Stimulated activated CD8-positive, alpha-beta memory T cell treated with anti-CD3 and anti-CD28 coated beads, Interleukin-2, amount 100 ng/mL, for 1 hour (primary cell): Measurements from ENCODE around the gene KLHL12.
A peak's percentile ranks its signal among the peaks of the same experiment; 100 is the strongest.

ENCODE experiments used
- DNase-seq, 2 donors: peaks; one replicate each; pipeline ENCODE4 v3.0.0-alpha.2; 2020; ENCODE audit warnings: low read depth in 2 of 2

Gene KLHL12

DNA sequence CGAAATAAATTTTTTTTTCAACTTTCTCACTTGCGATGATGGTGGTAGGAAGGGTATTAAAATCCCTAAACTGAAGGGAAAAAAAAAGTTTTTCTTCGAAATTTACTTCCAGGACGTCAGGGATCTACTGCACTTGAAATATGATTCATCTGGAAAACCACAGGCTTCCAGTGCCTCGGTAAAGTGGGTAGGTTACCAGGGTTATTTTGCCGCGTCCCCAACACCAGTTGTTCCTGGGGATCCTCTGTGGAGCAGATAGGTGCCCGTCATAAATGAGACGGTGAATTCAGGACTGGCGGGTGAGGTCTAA is 38.9 kb downstream of the KLHL12 start:
- DNase-seq, result no peak

DNA sequence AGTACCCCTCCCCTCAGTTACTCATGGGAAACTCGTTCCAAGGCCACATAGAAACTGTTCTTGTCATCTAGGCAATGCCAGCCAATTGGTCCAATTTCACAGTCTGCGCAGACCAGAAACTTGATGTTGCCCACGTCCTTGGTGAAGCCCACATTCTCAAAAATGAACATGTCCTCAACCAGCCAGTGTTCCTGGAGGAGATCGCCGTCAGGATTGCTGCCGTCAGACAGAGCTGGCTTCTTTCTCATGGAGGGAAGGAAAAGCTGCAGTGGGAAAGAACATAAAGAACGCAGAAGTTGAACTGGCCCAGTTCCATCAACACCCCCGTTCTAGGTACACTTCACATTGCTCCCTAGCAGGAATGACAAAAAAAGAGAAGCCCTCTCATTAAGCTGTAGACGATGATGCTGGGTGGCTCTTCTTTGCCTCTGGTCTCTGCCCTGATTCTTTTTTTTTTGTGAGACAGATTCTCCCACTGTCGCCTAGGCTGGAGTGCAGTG is 46.0 kb downstream of the KLHL12 start:
- DNase-seq, result no peak

DNA sequence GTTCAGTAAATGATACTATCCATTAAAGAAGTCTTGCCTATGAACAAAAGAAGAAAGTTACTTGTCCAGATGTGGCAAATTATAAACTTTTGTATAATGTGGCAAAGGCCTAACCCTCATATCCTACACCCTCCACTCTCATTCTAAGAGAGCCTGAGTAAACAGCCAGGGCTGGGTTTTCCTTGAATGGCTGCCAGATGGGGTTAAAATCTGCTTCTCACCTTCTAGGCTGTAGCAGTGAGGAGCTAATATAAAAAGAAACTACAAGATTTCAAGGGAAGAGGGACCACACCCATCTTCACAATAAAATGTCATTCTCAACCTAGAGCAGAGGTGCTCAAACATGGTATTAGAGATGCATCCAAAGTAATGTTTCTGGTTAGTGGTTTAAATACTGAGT is 47.0 kb downstream of the KLHL12 start:
- no peak for DNase-seq

DNA sequence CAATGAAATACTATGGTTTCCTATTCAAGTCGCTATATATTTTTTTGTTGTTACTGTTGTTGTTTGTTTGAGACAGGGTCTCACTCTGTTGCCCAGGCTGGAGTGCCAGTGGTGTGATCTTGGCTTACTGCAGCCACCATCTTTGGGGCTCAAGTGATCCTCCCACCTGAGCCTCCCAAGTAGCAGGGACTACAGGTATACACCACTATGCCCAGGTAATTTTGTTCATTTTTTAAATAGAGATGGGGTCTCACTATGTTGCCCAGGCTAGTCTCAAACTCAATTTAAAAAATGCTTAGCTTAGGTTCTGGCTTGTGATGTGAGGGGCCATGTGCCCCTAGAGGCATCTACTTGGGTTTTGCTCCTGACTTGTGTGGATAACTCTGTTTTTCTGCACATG is 47.9 kb downstream of the KLHL12 start:
- no peak for DNase-seq

DNA sequence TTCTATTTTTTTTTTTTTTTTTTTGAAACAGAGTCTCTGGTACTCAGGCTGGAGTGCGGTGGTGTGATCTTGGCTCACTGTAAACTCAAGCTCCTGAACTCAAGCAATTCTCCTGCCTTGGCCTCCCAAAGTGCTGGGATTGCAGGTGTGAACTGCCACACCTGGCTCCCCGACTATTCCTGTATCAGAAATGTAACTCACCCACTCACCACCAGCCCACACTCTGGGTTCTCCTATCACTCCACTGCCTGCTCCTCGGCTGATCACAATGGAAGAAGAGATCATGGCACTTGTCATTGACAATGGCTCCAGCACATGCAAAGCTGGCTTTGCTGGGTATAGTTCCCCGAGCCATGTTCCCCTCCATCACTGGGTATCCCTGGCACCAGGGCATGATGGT is 54.0 kb downstream of the KLHL12 start:
- no peak for DNase-seq

DNA sequence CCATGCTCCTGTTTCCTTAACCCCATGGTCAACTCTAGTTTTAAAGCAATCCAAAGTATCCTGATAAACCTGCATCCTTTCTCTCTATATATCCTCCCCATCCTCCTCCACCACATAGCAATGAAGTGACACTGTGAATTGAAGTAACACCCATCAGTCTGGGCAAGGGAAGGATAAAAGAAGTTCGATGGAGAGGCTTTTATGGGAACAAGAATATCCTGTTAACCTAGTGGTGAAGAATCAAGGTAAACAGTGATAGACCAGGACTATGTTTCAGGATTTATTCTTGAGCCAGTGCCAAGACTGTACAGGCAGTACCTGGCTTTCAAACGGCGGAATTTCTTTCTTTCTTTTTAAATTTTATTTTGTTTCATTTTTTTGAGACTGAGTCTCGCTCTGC is 55.7 kb downstream of the KLHL12 start:
- no peak for DNase-seq

DNA sequence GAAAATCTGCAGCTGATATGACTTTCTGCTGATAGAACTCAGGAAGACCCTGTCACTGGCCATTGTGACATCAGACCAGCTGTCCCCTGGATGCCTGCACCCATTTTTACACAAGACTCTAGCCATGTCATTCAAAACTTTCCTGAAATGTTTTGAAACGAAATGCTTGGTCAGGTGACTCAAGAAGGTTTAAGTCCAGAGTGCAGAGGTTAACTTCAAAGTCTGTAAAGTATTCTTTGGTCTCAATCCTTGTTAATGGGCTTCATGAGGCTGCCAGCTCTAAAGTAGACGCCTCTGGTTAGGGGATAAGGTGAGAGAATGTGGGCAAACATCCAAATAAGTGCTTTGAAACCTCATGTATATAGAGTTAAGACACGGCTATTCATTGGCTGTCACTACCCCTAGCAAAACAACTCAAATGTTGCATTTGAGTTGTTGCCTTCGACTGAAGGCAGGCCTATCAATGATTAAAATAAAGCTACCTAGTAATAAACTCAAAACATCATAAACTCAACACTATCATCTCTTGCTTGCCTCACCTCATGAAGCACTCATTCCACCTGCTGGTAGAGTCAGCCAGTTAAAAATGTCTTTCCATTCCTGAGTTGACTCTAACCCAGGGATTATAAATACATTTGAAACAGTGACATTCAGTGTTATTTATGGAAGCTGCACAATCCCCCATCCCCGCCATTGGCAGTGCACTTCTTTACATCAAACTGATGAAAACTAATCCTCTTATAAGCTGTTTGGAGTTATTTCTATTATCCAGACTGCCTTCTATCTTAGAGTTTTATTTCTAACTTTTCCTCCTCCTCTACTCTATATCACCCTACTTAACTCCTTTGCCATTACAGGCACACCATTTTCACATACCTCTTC is 64.1 kb downstream of the KLHL12 start:
- DNase-seq, result no peak

DNA sequence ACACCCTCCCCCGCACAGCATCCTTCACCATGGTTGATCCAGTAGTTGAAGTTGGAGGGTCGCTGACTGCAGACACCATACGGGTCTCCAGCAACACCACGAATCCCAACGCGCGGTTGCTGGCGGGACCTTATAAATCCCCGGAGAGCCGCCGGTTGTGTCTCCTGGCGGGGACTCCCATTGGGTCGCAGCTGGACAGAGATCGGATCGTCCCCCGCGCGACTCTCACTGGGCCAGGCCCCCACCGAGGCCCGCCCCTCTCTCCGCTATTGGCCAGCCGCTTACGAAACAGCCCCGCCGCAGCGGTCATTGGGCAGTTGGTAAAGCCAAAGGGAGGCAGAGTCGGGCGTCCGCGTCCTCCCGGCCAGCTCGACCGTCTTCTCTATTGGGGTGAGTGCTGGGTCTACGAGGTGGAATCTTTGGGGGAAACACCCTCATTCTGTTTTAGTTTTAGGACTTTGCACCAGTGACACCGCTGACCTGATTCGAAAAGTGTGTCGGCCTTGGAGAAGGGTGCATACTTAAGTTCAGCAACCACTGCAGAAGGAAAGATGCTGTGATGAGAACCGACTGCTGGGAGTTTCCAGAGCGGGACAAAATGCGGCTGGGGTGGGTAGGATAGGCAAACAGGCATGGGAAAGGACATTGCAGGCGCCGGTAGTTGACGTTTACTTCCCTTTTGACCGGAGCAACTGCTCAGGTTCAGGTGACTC is 65.5 kb downstream of the KLHL12 start:
- peak in 1 of 2 donors; percentile 10 for DNase-seq

DNA sequence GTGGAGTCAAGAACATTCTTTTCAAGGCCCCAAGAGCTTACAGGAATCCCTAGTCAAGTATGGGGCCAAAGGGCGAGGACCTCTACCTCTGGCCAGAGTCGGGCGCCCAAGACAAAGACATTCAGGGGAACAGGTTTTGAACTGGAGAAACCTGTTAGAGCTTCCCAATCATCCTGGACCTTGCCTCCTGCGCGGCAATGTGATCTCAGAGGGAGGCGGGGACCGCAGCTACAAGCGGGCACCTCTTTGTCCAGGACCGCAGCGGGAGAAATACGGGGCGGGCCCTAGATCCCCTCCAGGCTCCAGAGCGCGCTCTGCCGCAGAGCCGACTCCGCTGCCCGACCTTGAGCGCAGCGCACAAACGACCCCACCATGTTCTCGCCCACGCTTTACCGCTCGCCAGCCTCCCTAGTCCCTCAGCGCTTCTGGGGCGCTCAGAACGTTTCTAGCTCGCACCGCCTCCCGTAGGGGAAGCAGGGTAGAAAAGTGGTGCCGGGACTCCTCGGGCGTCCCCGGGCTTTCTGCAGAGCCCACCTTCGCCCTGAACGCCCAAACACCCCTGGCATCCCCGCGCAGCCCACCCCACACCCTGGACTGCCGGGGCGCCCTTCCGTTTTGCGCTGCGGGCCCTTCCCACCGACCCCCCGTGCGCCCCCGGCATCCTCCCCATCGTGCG is 66.2 kb downstream of the KLHL12 start:
- no peak for DNase-seq

DNA sequence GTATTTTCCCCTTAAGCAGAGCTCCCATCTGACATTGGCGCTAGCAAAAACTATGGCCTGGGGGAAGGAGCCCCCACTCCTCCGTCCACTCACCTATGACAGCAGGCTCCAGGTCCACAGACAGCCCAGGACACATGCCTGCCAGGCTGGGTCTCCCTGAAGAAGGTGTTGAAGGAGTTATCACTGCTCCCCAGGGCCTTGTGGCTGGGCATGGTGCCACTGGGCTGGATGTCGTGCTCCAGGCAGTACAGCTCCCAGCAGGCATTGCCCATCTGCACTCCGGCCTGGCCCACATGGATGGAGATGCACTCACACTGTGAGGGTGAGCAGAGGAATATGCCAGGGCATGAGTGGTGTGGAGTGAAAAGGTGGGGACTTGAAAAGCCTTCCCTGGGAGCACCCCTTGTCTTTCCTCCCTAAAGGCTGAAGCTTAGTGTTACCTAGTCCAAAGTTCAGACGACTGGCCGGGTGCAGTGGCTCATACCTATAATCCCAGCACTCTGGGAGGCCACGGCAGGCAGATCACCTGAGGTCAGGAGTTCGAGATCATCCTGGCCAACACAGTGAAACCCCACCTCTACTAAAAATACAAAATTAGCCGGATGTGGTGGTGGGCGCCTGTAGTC is 68.1 kb downstream of the KLHL12 start:
- DNase-seq, result no peak

DNA sequence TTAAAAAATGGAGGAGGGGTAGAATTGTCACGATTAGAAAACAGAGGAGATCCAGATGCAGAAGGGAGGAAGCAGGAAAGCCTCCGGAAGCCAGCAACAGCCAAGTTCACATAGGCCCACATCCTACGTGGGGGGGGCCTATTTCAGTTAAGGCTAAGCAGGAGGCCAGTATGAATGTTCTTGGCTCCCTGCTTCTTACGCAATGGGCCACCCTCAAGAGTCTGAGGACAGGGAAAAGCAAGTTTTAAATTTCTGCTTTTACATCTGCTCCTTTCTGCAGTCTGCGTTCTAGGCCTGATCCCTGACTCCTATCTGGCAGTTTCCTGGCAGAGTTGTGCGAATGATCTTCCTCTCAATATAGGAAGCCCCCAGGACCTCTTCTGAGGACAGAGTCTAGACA is 68.7 kb downstream of the KLHL12 start:
- no peak for DNase-seq

DNA sequence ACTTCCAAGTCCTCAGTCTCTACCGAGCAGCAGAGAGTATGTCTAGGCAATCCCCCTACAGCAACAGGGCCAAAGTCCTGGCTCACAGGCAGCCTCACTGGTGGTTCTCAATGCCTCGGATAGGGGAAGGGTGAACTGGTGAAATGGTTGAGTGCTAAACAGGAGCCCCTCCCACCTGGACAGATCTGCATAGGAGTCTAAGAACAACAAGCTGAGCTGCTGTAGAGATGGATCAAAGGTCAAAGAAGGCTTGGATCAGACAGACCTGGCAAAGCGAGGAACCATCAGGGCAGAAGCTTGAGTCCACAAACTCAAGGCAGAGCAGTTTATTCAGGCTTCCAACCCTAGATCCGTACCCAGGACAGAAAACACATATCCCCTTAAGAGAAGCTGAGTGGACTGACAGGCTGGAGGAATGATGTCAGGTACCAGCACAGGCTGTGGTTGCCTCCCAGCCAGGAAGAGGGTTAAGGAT is 69.9 kb downstream of the KLHL12 start:
- DNase-seq, result no peak

DNA sequence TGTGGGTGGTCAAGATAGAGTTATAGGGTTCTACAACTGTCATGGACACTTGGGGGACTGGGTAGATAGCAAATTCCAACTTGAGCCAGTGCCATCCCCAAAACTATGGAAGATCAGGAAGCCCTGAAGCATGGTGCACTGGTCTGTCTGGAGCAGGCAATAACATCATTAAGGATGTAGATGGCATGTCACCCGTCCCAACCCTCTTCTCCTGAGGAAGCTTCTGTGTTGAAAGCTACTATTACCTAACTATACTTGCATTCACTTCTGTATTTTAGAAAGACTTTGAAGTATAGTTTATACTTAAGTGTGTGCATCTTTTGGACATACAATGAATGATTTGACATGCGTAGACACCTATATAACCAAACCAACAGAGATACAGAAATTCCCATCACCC is 71.0 kb downstream of the KLHL12 start:
- no peak for DNase-seq

DNA sequence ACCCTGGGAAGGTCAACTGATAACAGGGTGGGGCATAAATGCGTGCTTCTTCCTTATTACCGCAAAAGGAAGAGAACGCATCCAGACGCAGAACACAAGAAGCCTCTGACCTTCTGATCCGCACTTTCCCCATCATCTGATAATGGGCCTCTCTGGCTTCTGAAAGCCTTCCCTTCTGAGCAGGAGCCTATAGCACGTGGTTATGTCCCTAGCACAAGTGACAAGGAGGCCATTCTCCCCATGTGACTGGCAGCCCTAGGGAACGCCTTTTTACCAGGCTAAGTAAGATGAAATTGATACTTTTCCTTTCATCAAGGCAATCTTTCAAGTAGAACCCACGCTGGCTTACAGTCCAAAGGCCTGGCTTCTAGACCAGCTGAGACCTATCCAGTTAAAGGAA is 72.2 kb downstream of the KLHL12 start:
- DNase-seq, result no peak

DNA sequence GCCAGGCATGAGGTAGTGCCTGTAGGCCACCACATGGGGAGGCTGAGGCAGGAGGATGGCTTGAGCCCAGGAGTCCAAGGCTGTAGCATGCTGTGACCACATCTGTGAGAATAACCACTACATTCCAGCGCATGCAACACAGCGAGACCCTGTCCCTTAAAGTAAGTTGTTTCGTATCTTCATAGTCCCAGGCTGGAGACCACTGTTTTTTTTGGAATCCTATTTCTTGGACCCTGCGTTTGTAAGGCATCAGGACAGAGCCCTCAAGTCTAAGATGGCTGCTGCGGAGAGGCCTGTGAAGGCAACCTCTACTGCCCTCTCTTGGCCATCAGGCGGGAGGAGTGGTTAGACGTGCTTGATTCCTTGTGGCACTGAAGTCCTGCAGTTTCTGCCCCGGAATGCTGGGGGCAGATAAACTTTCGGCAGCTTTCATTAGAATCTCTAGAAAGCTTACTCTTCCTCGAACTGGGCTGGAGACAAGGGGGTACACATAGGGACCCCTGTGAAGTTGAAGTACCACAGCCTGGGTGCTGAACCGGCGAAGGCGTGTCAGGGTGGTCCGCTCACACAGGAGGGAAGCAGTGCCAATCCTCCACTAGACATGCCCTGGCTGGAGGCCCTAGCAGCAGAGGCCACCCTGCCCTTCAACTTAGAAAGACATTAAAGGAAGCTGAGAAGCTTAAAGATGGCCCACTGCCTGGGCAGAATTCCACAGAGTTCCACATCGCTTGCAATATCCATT is 74.7 kb downstream of the KLHL12 start:
- no peak for DNase-seq

DNA sequence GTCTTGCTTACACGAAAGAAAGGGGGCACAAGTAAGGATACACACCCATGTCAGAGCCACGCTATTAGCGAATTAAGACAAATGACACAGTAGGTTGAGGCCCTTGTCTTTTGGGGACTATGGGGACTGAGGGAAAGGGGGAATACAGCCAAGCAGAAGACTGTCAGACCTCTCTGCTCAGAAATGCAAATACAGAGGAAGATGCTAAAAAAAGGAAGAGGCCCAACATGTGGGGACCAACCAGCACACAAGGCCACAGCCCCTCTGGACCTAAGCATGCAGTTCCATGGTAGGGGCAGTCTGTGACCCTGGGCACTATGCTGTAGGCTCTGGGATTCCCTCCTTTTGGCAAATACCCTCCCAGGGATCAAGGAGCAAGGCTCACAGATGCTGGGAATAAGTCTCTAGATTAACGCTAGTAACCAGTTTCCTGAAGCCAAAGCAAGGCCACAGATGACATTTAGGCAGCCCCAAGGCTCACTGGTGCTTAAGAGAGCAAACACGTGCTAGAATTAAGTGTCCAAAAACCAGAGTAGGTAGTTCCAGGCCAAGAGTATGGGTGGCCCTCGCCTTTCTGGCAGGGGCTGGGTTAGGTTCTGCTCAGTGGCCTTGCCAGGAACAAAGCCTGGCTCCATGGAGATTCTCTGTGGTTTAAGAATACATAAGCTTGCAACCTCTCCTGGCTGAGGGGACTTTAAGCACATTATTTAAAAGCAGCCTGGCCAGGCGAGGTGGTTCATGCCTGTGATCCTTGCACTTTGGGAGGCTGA is 76.3 kb downstream of the KLHL12 start:
- no peak for DNase-seq

DNA sequence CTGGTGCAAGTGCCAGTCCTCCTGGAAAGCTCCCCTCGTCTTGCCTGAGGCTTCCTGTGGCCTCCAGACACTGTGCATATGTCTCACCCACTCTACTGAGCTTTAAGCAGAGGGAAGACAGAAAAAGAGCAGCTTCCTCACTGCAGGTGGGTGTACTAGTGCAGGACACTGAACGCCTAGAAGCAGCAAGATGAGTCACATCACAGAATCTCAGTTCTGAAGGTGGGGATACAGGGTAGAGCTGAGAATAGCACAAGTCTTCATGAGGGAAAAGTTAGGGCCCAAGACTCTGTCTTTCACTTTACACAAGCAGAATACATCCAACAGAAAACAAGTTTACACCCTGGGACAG is 78.9 kb downstream of the KLHL12 start:
- DNase-seq, result no peak

DNA sequence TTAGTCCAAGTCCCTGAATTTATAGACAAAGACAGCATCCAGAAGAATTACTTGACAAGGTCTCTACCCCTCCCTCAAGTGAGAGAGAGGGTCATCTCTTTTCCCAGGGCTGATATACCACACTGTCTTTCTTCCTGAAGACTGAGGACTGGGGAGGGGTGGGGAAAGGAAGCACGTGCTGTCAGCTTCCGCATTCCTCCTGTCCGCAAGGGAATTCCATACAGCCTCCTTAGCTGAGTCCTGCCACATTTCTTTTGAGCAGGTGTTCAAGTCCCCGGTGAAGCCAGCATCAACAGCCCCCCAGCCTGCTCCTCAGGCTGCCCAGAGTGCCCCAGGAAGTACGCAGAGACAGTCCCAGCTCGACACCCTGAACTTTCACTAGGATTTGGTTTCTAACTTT is 82.1 kb downstream of the KLHL12 start:
- no peak for DNase-seq

DNA sequence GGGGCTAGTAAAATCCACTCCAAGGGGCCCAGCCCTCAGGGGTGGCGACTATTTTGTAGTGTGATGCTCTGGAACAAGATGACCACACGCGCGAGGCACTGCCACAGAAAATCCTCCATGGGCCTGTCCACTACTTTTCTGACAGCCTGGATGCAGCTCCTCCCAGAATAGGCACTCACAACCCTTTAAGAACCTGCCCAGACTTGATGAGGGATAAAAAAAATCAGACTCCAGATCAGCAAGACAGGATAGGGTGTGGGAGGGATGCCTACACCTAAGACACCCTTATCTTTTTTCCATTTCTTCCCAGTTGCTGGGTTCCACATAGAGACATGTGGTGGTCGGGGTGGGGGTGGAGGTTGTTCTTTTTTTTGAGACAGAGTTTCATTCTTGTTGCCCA is 82.8 kb downstream of the KLHL12 start:
- DNase-seq, result no peak

DNA sequence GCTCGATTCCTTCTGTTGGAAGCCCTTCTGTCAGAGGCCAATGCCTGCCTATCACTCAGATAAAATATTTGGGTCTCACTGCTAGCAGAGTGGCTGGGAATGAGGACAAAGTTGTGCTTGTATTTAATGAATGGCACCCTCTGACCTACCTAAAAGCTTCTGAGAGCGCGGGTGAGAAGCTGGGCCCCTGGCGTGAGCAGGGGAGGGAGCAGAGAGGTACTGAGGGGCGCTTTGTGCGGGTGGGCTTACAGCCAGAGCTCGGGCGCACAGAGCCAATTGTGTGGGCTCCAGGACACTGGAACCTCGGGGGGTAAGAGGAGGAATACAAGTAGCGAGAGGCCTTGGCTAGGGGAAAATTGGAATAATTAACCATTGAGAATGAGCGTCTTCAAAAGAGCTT is 84.0 kb downstream of the KLHL12 start:
- no peak for DNase-seq
